Measurements from ENCODE around the gene UTP25.
A peak's percentile ranks its signal among the peaks of the same experiment; 100 is the strongest.

Gene UTP25

DNA sequence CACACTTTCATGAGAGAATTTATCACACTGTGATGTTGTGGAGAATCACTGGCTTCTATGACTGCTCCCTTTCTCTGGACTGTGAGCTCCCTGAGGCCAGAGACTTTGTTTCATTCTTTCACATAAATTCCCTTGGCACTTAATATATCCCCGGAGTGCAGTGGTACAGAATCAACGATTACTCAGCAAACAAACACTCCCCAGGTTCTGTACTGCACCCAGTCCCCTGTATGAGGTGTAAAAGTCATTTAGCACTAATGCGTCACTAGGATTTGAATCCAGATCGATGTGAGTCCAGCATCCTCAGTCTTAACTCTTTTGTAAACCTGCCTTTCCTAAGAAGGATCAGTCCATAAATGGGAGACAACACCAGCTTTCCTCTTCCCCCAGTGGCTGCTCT is 6.8 kb upstream of the UTP25 start:
- TF ChIP-seq, protein P1, sequence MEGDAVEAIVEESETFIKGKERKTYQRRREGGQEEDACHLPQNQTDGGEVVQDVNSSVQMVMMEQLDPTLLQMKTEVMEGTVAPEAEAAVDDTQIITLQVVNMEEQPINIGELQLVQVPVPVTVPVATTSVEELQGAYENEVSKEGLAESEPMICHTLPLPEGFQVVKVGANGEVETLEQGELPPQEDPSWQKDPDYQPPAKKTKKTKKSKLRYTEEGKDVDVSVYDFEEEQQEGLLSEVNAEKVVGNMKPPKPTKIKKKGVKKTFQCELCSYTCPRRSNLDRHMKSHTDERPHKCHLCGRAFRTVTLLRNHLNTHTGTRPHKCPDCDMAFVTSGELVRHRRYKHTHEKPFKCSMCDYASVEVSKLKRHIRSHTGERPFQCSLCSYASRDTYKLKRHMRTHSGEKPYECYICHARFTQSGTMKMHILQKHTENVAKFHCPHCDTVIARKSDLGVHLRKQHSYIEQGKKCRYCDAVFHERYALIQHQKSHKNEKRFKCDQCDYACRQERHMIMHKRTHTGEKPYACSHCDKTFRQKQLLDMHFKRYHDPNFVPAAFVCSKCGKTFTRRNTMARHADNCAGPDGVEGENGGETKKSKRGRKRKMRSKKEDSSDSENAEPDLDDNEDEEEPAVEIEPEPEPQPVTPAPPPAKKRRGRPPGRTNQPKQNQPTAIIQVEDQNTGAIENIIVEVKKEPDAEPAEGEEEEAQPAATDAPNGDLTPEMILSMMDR (IDR thresholded peaks at IDR 0.05): no peak

DNA sequence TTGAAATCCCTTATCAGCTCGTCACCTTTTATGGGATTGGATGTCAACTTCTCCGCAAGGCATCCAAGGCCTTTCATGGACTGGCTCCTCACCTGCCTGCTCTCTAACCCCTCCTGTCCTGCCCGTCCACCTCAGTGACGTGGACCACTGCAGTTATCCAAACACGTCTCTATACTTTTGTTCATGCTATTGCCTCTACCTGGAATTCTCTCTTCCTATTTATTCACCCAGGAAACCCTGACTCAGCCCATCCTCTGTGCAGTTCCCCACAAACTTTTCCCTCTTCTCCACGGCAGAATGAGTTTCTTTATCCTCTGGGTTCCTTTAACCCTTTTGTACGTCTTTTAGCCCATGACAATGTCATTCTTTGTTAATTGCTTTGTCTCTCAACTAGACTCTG is 5.1 kb upstream of the UTP25 start:
- TF ChIP-seq, protein P1 (IDR thresholded peaks at IDR 0.05): no peak

DNA sequence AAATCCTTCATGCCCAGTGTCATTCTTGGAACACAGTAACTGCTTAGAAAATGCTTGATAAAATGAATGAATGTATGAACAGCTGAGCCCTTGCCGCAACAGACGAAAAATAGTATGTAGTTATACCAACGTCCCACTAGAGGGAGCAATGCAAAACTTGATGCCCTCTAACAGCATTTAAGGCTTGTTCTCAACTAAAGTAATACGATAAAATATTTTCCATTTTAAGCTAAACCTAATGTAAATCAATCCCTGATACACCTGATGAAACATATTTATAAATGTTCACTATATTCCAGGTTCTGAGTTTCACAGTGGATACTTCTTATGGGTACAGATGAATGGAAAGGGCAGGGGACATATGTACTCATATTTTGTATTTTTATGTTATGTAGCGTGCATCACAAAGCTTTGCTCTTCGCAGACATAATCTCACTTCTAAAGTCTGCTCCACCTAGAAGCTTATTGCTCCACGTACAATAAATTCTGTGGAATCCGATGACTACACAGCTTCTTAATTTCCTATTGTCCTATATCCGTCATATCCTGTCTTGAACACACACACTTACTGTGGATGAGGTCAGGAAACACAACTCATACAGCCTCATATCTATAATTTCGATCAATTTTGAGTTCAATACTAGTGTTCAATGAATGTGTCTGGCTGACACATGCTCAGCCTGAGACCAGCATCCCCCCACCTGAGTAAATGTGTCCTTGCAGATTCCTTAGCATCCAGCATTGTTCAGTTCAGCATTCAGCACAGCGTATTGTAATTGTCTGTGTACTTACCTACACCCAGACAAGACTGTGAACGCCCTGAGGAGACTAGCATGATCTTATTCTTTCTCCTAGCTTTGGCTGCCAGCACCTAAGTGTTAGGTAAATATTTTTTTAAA is 4.4 kb upstream of the UTP25 start:
- TF ChIP-seq, protein P1 (IDR thresholded peaks at IDR 0.05): peak; percentile 95

DNA sequence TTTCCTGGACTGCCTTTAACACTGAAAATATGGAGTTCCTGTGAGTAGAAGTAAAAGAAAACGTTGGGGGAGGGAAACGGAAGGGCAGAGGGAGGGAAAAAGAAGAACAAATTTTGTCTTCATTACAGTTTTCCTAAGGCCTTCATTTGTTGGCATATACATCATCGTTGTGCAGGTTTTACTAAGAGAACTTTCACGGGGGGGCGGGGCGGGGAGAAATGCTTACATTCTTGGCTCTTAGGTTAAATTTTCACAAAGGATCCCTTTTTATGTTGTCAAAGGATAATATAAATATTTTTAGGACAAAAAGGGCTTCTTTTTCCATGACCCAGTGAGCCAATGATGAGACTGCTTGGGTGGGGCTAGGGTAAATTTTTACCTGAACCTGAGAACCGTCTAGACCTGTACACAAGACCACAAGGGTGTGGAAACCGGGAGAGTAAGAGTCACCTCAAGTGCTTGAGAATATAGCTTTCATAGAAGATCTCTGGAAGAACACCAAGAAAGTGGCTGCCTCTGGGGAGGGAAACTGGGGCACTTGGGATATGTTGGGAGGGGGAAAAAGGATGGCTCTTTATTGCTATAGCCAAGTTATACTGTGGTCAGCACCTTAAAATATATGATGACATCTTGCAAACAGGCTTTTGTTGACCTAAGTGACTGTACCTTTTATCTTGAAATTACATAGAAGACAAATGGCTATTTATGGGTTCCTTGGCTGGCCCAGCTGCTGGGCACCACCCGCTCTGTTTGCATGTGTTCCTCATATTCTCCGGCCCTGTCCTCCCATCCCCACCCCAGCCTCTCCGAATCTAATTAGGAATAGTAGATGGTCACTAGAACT is 2.0 kb upstream of the UTP25 start:
- TF ChIP-seq, protein P1 (IDR thresholded peaks at IDR 0.05): no peak

DNA sequence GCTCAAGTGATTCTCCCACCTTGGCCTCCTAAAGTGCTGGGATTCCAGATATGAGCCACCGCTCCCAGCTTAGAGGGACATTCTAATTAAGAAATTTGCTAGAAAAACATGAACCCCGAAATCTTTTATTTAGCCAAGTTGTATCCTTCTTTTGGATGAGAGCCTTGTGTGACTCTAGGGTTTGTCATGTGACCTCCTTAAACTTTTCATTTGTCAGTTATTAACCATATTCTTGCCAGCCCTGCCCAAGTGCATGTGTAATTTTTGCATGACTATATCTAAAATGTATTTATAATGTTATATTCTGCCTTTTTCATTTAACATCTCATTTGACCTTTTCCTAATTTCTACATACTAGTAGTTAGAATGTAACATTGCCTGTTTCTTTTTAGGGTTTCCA is 1.9 kb downstream of the UTP25 start:
- TF ChIP-seq, protein P1 (IDR thresholded peaks at IDR 0.05): no peak

DNA sequence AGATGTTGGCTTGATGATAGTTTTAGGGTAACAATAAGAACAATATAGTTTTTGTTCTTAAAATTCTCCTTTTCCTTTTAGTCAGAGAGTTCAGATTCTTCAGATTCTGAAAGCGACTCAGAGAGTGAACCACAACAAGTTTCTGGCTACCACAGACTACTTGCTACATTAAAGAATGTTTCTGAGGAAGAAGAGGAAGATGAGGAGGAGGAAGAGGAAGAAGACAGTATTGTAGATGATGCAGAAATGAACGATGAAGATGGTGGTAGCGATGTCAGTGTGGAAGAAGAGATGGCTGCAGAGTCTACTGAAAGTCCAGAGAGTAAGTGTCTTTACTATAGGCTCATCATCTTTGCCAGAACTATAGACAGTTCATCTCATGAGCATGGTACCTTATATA is 3.0 kb downstream of the UTP25 start:
- TF ChIP-seq, protein P1 (IDR thresholded peaks at IDR 0.05): no peak

DNA sequence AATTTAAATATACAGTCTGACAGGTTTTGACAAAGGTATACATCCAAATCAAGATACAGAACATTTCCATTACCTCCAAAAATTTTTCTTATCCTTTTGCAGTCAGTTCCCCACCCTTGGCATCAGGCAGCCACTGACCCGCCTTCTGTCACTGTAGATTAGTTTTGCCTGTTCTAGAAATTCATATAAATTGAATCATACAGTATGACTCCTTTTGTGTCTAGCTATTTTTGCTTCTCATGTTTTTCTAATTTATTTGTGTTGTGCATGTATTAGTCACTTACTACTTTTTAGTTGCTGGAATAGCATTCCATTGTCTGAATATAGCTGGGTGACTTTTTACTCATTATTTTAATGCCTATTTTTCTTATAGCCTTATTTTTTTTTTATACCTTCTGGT is 3.8 kb downstream of the UTP25 start:
- TF ChIP-seq, protein P1 (IDR thresholded peaks at IDR 0.05): no peak
